ENCODE data around the gene CAPZB.

Gene CAPZB

GRCh38 chr1:19325368-19325957 lies 159.9 kb downstream of the CAPZB start:
- no peak for DNase-seq

- no peak for DNase-seq
Measured at GRCh38 chr1:19324665-19324990, 160.7 kb downstream of the CAPZB start.

DNA sequence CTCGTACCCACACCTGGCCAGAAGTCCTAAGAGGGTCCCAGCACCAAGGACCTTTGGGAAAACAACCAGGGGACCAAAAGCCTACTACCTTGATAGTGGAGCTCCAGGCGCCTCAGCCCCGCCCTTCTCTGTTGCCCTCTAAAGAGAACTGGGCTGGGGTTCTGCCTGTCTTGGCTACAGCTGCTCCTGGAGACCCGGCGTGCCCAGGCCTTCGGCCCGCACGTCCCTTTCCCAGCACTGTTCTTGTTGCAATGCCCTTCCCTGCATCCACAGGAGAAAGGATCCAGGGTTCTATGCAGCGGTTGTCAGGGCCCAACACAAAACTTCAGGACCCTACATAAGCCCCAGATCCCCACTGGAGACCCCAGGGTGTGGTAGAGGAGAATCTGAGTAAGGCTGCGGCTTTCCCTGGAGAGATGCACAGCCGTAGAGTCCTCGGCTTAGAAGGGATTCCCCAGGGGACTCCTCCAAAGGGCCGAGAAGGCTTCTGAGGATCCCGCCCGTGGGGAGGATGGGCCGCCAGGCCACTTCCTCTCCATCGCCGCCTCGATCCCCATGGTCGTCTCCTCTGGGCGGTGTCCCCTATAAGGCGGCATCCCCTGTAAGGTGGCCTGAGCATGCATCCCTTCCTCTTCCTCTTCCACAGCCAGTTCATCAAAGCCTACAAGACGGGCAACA lies 161.2 kb downstream of the CAPZB start:
- DNase-seq, result no peak

DNA sequence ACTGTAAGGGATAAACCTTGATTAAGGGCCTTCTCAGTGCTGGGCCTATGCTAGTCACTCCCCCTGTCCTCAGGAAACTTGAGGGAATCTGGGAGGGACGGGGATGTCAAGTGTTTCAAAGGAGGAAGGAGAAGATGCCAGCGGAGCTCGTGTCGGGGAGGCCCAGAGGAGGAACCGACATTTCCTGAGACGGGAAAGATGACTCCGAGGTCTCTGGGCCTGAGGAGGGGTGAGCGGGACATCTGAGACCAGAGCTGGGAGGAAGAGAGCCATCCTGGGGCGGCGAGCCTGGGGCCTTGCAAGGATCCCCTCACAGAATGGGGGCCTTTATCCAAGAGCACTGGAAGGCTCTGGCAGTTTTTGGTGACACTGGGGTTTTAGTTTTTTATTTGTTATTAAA lies 162.9 kb downstream of the CAPZB start:
- no peak for DNase-seq

GRCh38 chr1:19321071-19321470 lies 164.3 kb downstream of the CAPZB start:
- DNase-seq, result no peak

- DNase-seq, result no peak
Measured at GRCh38 chr1:19319196-19319595, 166.1 kb downstream of the CAPZB start.

GRCh38 chr1:19317126-19317910 lies 168.0 kb downstream of the CAPZB start:
- no peak for DNase-seq

- DNase-seq, result no peak
Measured at GRCh38 chr1:19315378-19316198, 169.8 kb downstream of the CAPZB start.

DNA sequence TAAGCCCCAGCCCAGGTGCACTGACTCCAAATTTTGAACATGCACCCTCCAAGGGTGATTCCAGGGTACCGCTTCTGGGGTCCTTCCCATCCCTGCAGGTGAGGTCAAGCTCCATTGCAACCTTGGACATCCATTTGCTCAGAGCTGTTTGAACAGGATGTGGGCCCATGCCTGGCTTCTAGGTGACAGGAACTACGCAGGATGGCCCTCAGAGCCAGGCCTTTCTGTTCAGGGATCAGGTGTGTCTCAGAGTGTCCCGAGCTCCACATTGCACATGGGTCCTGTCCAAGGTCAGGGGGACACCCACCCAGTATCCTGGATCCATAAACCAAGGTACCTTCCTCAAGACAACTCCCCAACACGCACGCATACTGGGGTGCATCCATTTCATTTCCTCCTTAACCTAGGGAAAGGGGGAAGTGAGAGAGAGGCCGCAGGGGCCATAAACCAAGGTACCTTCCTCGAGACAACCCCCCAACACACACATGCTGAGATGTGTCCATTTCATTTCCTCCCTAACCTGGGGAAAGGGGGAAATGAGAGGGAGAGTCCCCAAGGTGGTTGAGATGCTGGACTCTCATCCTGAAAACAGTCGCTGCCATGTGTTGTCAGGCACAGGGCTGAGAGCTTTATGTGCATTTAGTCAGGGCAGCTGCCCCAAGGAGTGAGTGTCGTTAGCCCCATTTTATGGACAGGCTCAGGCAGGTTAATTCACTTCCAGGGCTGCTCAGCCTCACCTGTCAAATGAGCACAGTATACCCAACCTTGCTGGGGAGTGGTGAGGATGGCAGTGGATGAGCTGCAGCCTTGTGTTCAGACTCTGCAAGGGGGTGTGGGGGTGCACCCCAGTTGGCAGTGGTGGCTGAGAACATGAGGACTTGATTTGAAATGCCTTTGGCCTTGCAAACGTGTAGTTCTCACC lies 171.1 kb downstream of the CAPZB start:
- no peak for DNase-seq

- DNase-seq, result no peak
Measured at GRCh38 chr1:19313636-19313959, 171.7 kb downstream of the CAPZB start.

DNA sequence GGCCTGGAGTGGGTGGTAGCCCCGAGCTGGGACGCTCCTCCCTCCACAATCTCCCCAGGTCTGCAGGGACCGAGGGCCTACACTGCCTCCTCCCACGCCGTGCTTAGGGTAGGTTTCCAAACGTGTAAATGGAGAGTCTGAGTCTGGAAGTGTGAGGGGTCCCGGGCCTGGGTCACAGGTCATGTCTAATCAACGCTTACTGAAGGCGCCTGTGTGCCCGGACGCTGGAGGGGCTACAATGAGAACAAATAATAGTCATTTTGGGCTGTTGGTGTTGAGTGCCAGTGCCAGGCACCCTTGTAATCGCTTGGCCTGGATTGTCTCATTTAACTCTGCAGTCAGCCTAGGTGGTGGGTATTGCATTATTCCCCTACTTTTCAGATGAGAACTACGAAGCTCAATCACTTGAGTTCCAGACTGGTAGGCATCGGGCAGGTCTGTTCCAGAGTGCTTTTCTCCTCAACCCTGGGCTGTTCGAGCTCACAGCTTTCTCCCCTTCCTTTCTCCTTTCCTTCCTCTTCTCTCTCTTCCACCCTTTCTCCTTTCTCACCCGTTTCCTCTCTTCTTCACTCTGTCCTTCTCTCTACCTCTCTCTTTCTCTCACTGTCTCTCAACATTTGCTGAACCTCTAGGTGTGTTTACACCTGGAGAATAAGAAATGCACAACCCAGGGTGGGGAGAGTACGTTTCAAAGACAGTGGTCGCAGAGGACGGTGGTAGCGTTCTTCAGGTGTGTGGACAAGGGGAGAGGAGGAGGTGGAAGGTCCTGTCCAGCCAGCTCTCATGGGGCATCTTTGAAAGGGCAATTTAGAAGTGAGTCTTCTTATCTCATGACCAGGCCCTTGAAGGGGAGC lies 172.3 kb downstream of the CAPZB start:
- DNase-seq, result no peak

GRCh38 chr1:19311931-19312781 lies 173.2 kb downstream of the CAPZB start, which contains the start of the genes AKR7A2 and SLC66A1:
AKR7A2 (minus strand) TSS chr1:19312144; CDS start chr1:19312124, 20 bp downstream.
SLC66A1 (plus strand) TSS chr1:19312326; CDS start chr1:19317678, 5,352 bp downstream.
- peak; percentile 30 to 87 (median 71) for DNase-seq

GRCh38 chr1:19311503-19311930 lies 173.8 kb downstream of the CAPZB start:
- no peak for DNase-seq

DNA sequence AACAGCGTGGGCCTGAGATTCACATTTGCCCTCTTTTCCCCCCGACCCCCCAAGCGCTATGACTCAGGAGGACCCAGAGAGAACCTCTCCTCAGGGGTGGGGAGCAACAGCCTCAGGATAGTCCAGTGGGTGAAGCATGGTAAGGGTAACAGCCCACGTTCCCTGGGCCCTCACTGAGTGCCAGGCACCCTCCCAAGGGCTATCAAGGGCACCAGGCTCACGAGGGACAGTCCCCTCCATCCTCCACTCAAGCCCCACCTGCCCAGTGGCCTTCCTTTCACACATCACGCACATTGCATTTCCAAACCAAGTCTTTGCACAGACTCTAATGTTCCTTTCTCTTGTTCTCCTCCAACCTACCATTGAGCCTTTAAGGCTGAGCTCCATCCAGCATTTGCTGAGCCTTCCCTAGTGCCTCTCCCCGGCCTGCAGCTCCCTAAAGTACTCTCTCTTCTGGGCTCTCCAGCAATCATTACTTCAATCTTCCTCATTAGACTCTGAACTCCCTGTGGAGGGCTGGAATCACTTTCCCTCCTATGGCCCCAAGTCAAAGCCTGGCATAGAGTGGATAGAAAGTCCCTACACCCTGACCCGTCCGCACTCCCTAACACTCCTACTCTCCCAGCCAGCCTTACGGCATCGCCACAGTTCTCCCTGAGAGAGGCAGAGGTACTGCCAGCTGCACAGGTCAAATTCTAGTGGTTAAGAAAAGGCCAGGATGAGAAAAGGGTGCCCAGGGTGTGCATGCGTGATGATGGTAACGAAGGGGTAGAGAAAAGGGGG lies 174.4 kb downstream of the CAPZB start:
- no peak for DNase-seq

DNA sequence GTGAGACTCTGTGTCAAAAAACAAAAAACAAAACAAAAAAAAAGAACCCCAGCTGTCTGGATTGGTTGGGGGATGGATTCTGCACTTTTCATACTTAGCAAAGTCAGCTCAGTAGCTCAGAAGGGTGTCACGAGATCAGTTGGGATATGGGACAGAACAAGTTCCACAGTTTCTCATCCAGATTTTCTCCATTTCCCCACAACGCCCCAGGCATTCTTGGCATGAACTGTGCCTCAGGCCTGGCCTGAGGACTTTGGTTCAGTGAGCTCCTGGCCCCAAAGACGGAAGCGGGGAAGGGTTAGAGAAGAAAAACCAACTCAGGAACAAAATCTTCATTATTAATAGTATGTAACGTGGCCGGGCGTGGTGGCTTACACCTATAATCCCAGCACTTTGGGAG lies 175.3 kb downstream of the CAPZB start:
- no peak for DNase-seq

- no peak for DNase-seq
Measured at GRCh38 chr1:19309123-19309813, 176.1 kb downstream of the CAPZB start.

- DNase-seq, result no peak
Measured at GRCh38 chr1:19308509-19308907, 176.8 kb downstream of the CAPZB start.

DNA sequence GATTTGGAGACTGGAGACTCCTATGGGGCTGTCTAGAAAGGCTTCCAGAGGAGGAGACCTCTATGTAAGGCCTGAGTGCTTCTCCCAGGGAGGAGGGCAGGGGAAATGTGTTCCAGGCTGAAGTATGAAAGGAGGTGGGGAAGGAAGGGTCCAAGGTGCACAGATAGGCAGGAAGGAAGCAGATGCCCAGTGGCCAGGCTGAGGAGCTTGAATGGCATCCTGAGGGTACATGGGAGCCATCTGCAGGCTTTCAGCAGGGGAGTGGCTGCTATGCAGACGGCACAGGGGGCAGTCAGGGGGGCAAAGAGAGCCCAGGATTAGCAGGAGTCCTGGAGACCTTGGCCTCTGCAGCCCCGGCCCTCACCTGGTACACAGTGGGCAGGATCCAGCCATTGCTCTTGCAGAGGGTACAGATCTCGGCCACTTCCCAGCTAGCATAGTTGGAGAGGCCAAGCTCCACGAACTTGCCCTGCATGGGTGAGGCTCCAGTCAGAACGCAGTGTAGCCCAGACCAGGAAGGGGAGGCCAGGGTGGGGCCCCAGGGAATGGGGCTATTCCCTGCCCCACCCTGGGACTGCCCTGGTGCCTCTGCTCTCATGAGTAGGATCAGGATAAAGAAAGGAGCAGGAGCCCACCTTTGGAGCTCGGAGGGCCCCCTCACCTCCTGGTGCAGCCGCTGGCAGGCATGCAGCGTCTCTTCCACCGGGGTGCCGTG lies 177.4 kb downstream of the CAPZB start:
- no peak for DNase-seq

Measured in activated naive CD4-positive, alpha-beta T cell (primary cell).